IPS-15b (cell line): ENCODE measurements around the gene LRP5.
"Not testable (repeated sequence)": the region's sequence is repeated elsewhere in the genome, so short reads cannot be mapped to it uniquely, and the experiment has no call there.

Experiments
- H3K27me3 ChIP-seq: one replicate; pipeline ENCODE4 v1.6.1; 2013; ENCODE audit warnings: low read length; ENCODE audit not compliant: control insufficient read depth, insufficient read depth
- H3K36me3 ChIP-seq: one replicate; pipeline ENCODE4 v1.6.1; 2013; ENCODE audit warnings: low read length; ENCODE audit not compliant: control insufficient read depth, insufficient read depth
- H3K4me1 ChIP-seq: one replicate; pipeline ENCODE4 v1.6.1; 2013; ENCODE audit warnings: mild to moderate bottlenecking, low read length; ENCODE audit not compliant: control insufficient read depth, insufficient read depth
- H3K4me3 ChIP-seq: one replicate; pipeline ENCODE4 v1.5.1; 2013; ENCODE audit warnings: low read depth, low read length
- H3K9ac ChIP-seq: one replicate; pipeline ENCODE4 v1.6.1; 2013; ENCODE audit warnings: low read depth, mild to moderate bottlenecking, low read length
- H3K9me3 ChIP-seq: one replicate; pipeline ENCODE4 v1.6.1; 2013; ENCODE audit warnings: mild to moderate bottlenecking, low read length; ENCODE audit not compliant: control insufficient read depth, insufficient read depth

LRP5 gene

DNA sequence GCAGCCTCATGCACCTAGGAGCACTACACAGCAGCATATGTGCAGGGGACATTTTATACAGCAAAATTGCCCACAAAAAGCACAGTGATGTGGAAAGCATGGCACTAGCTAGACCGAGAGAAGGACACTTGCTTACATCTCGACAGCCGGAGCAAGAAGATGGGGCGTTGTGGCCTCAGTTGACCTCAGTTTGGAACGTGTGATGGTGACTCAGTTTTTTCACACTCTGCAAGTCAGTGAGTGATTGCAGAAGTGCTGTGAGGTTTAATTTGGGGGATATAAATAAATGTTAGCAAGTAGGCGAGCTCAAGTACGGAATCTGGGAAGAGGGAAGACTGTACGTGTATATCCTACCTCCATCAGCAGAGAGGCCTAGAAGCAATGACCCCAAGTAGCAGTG, 23.3 kb downstream of the LRP5 start:
- Histone ChIP-seq H3K36me3 (no peaks in the 10 kb centered on the region), H3K4me3 (no peak overlapping the region), H3K4me1 (peaks cover 8% of the 10 kb centered on the region)

DNA sequence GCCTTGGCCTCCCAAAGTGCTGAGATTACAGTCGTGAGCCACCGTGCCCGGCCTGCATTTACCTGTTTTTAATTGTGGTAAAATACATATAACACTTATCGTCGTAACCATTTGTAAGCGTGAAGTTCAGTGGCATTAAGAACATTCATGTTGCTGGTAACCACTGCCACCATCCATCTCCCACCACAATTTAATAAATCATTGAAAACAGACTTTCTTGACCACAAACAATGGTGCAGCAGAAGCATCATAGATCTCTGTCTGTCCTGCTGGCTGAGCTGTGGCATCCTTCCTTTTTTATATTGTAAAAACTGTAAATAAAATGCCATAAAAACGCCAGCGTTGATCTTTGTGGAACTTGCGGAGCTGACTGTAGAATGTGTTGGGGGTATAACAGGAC, 24.3 kb downstream of the LRP5 start:
- no peaks in the 10 kb centered on the region for H3K36me3 ChIP-seq
- H3K4me3 ChIP-seq: no peak overlapping the region
- no peaks in the 10 kb centered on the region for H3K27me3 ChIP-seq
- no peaks in the 10 kb centered on the region for H3K9me3 ChIP-seq
- H3K4me1 ChIP-seq: peaks cover 4% of the 10 kb centered on the region
- H3K9ac ChIP-seq: no peak overlapping the region

More for the DNA sequence above, 23.3 kb downstream of the LRP5 start:
- no peak overlapping the region for H3K9ac ChIP-seq
- no peaks in the 10 kb centered on the region for H3K27me3 ChIP-seq
- H3K9me3 ChIP-seq: no peaks in the 10 kb centered on the region

DNA sequence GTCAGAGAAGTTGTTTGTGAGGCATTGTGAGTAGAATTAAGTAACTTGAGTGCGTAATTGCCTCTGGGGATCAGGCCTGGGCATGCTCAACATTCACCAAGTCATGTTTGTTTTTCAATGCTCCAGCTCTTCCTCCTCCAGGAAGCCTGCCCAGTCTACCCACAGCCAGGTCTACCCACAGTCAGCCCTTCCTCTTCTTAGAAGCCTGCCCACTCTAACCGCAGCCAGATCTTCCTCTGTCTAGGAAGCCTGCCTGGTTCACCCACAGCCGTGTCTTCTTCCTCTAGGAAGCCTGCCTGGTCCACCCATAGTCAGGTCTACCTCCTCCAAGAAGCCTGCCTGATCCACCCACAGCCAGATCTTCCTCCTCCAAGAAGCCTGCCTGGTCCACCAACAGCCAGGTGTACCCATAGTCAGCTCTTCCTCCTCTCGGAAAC, 25.0 kb downstream of the LRP5 start:
- Histone ChIP-seq H3K4me1 (no peaks in the 10 kb centered on the region), H3K9me3 (no peaks in the 10 kb centered on the region), H3K9ac (peak overlapping the region; percentile 1), H3K36me3 (no peaks in the 10 kb centered on the region), H3K27me3 (no peaks in the 10 kb centered on the region), H3K4me3 (no peak overlapping the region)

DNA sequence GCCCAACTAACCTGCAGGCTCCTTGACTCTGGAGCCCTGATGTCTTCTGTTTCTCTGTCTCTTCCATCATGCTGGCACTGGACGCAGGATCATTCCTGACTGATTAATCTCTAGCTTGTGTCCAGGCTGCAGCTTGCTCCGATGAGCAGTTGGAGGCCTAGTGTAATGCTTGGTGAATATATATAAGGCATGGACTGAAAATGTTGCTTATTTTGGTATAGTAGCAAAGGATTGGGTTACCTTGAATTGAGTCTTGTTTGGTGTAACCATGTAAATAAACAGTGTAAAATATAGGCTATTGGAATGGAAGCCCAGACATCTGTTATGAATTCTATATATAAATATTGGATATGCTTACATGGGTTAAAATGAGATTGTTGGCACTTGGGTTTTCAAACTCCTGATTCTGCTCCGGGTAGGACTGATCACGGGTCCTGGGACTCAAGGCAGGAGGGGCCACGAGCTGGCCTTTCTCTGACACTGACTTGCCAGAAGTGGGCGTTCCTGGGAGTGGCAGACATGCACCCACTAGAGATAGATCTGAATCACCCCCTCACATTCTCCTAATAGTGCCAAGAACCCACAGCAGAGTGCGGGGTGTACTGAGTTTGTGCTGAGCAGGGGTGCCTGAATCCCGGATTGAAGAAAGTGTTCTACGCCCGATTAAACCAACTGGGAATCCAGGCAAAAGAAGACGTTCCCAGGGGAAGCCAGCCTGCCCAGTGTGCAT, 25.8 kb downstream of the LRP5 start:
- Histone ChIP-seq H3K4me1 (peaks cover 2% of the 10 kb centered on the region), H3K27me3 (no peaks in the 10 kb centered on the region), H3K36me3 (no peaks in the 10 kb centered on the region), H3K4me3 (no peak overlapping the region), H3K9me3 (no peaks in the 10 kb centered on the region), H3K9ac (no peak overlapping the region)

DNA sequence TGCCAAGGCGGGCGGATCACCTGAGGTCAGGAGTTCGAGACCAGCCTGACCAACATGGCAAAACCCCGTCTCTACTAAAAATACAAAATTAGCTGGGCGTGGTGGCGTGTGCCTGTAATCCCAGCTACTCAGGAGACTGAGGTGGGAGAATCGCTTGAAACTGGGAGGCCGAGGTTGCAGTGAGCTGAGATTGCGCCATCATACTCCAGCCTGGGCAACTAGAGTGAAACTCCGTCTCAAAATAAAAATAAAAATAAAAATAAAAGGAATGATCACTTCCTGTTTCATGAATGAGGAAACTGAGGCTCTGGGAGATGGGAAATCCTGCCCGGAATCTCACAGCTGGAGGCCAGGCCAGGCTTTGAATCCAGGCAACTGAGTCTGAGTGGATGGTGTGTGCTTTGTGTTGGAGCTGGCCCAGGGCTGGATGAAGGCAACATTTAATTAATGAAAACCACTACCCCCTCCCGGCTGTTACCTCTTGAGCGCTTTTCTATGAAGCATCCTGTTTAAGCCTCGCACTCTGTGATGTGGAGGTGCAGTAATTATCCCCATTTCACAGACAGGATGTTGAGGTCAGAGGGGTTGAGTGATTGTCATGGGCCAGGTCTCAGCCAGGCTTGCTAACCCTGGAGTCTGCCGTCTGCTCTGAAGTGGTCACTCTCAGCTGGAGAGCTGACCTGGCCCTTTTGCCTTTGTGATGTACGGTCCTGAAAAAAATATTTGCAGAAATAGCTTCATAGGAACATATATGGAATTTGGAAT, 27.8 kb downstream of the LRP5 start:
- Histone ChIP-seq H3K4me1 (peaks cover 2% of the 10 kb centered on the region), H3K9me3 (no peaks in the 10 kb centered on the region), H3K36me3 (no peaks in the 10 kb centered on the region), H3K27me3 (no peaks in the 10 kb centered on the region), H3K4me3 (no peak overlapping the region), H3K9ac (no peak overlapping the region)

GRCh38 chr11:68340784-68341556, 28.6 kb downstream of the LRP5 start:
- Histone ChIP-seq H3K36me3 (no peaks in the 10 kb centered on the region), H3K27me3 (no peaks in the 10 kb centered on the region), H3K9me3 (no peaks in the 10 kb centered on the region), H3K9ac (no peak overlapping the region), H3K4me3 (no peak overlapping the region), H3K4me1 (peaks cover 2% of the 10 kb centered on the region)

- Histone ChIP-seq H3K9me3 (no peaks in the 10 kb centered on the region), H3K4me1 (peaks cover 2% of the 10 kb centered on the region), H3K27me3 (no peaks in the 10 kb centered on the region), H3K36me3 (no peaks in the 10 kb centered on the region), H3K4me3 (no peak overlapping the region), H3K9ac (no peak overlapping the region)
Measured at GRCh38 chr11:68341557-68342458, 29.4 kb downstream of the LRP5 start.

DNA sequence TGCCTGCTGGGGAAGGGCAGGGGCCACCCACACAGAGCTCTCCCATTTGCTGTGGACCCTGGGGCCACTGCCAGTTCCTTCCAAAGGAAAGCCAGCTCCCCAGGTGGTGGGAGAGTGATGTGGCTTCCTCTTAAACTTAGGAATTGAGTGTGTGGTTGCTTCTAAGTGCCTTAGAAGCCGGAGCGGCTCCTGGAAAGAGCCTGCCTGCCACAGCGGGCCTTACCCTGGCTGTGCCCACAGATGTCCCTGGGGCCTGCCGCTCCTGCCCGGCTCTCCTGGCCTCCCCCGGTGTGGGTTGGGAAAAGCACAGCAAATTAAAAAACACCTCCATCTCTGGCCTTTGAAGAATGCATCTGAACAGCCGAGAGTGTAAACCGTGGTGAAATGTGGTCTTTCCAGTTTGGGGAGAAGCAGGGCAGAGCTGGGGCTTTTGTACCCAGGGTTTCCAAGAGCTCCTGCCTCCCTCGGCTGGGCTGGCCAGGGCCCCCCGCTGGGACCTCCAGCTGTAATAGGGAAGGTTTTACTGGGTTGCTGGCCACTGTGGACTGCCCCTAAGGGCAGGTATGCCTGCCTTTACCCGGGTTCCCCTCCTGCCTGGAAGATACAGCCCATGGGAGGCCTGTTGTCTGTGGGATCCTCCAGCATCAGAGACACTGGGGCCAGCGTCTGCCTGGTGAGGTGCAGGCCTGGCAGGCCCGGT, 30.2 kb downstream of the LRP5 start:
- Histone ChIP-seq H3K9ac (no peak overlapping the region), H3K4me3 (no peak overlapping the region), H3K27me3 (no peaks in the 10 kb centered on the region), H3K36me3 (no peaks in the 10 kb centered on the region), H3K9me3 (no peaks in the 10 kb centered on the region), H3K4me1 (peaks cover 2% of the 10 kb centered on the region)

DNA sequence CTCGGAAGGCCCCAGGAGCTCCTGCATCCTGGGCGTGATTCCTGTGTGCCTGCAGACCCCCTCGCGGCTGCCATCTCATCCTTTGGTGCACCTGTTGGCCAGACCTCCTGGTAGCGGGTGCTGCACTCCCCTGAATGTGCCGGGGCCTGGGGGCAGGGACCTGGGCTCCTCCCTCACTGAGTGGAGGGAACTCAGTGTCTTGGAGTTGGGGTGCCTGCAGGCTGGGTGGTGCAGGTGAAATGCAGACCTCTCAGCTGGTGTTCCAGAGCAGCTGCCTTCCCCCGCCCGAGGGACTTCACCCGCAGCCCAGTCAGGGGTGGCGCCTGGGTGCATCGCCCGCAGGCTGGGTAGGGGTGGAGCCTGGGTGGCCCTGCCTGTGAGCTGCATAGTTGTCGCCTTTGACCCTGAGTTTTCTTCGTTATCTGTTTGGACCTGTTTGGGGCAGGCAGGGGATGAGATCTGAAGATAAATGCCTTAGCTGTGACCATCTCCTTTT, 31.4 kb downstream of the LRP5 start:
- Histone ChIP-seq H3K4me1 (peaks cover 2% of the 10 kb centered on the region), H3K4me3 (no peak overlapping the region), H3K9ac (no peak overlapping the region), H3K27me3 (no peaks in the 10 kb centered on the region), H3K36me3 (peaks cover 2% of the 10 kb centered on the region), H3K9me3 (no peaks in the 10 kb centered on the region)

- H3K4me1 ChIP-seq, H3K36me3 ChIP-seq: not testable (repeated sequence)
Measured at GRCh38 chr11:68344821-68345220, 32.4 kb downstream of the LRP5 start.

More at GRCh38 chr11:68344821-68345220, 32.4 kb downstream of the LRP5 start:
- not testable (repeated sequence) for H3K9me3 ChIP-seq, H3K4me3 ChIP-seq, H3K9ac ChIP-seq, H3K27me3 ChIP-seq
